ENCODE data around the gene SHC2.

Gene SHC2

GRCh38 chr19:374183-374885, 86.5 kb downstream of the SHC2 start:
- DNase-seq (ENCODE audit: low read depth, low spot score), result no peak

- peak; percentile 40 for DNase-seq (ENCODE audit: low read depth, low spot score)
Measured at GRCh38 chr19:373391-374182, 87.2 kb downstream of the SHC2 start.

- no peak for DNase-seq (ENCODE audit: low read depth, low spot score)
Measured at GRCh38 chr19:372306-372890, 88.4 kb downstream of the SHC2 start.

- no peak for DNase-seq (ENCODE audit: low read depth, low spot score)
Measured at GRCh38 chr19:371501-372168, 89.2 kb downstream of the SHC2 start.

- no peak for DNase-seq (ENCODE audit: low read depth, low spot score)
Measured at GRCh38 chr19:370641-371330, 90.0 kb downstream of the SHC2 start.

GRCh38 chr19:369876-370275, 91.0 kb downstream of the SHC2 start:
- DNase-seq (ENCODE audit: low read depth, low spot score), result no peak

GRCh38 chr19:369256-369655, 91.6 kb downstream of the SHC2 start:
- no peak for DNase-seq (ENCODE audit: low read depth, low spot score)

GRCh38 chr19:368630-369024, 92.2 kb downstream of the SHC2 start:
- no peak for DNase-seq (ENCODE audit: low read depth, low spot score)

GRCh38 chr19:367963-368629, 92.7 kb downstream of the SHC2 start:
- no peak for DNase-seq (ENCODE audit: low read depth, low spot score)

GRCh38 chr19:367561-367960, 93.3 kb downstream of the SHC2 start:
- no peak for DNase-seq (ENCODE audit: low read depth, low spot score)

- DNase-seq (ENCODE audit: low read depth, low spot score), result no peak
Measured at GRCh38 chr19:366951-367350, 93.9 kb downstream of the SHC2 start.

Measured in ELF-1 (cell line).